OCI-LY3 (cell line): ENCODE measurements around the gene EME1.

Experiments
- CTCF ChIP-seq: fragments of 200-600, 300-600 bp; sonication (generic); IDR thresholded peaks from 2 replicates; pipeline ENCODE4 v1.5.1; 2014; ENCODE audit warnings: antibody characterized with exemption, low read length, low read depth
- EZH2phosphoT487 ChIP-seq: fragments of 200-600 bp; shearing (Covaris generic); IDR thresholded peaks from 2 replicates; pipeline ENCODE4 v1.6.1; 2018; ENCODE audit warnings: antibody characterized with exemption, mixed run types, low read depth

DNA sequence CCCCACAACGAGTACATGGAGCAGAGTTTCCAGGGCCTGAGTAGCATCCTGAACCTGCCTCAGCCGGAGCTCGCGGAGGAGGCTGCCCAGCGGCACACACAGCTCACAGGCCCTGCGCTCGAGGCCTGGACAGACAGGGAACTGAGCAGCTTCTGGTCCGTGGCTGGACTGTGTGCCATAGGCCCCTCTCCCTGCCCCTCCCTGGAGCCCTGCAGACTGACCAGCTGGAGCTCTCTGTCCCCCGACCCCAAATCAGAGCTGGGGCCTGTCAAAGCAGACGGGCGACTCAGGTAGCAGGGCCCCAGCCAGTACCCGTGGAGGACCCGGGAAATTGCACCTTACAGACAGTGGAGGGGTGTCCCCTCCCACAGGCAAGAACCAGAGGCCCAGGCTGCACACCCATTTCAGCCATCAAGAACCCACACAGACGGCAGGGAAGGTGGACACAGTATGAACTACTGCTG lies 13.0 kb upstream of the EME1 start:
- TF ChIP-seq CTCF (no peak), EZH2phosphoT487 (no peak)
